GM12878 (cell line): ENCODE results near the gene DDX42. TPM values are rescaled to one million over a fixed set of nuclear protein-coding genes. Genes with fewer than 3 reads are reported as not detected.

Source experiments
- ASH2L ChIP-seq: fragments of 300-600, 200-600 bp; sonication (generic); IDR thresholded peaks from 2 replicates; pipeline ENCODE4 v1.6.1; 2017; ENCODE audit warnings: low read depth, mild to moderate bottlenecking, borderline replicate concordance
- BRCA1 ChIP-seq: IDR thresholded peaks from 2 replicates; pipeline ENCODE4 v1.6.1; 2011; ENCODE audit warnings: low read depth, low read length, improper control_type of control experiment
- CREB1 ChIP-seq: IDR thresholded peaks from 2 replicates; pipeline ENCODE4 v1.6.1; 2012; ENCODE audit warnings: low read depth, mild to moderate bottlenecking, inconsistent platforms
- DPF2 ChIP-seq: fragments of 450-650 bp; IDR thresholded peaks from 2 replicates; pipeline ENCODE4 v1.6.1; 2017; ENCODE audit warnings: mild to moderate bottlenecking
- JUND ChIP-seq: IDR thresholded peaks from 2 replicates; pipeline ENCODE4 v1.6.1; 2012; ENCODE audit warnings: low read depth, mild to moderate bottlenecking, low read length, improper control_type of control experiment, moderate library complexity
- LARP7 ChIP-seq: fragments of 450-650 bp; IDR thresholded peaks from 2 replicates; pipeline ENCODE4 v1.6.1; 2017; ENCODE audit warnings: mild to moderate bottlenecking
- NFYA ChIP-seq: IDR thresholded peaks from 2 replicates; pipeline ENCODE4 v1.6.1; 2011; ENCODE audit warnings: low read depth, mild to moderate bottlenecking, low read length, improper control_type of control experiment, borderline replicate concordance
- NRF1 ChIP-seq: conservative IDR thresholded peaks from 2 replicates; pipeline ENCODE4 v1.6.1; 2011; ENCODE audit warnings: mild to moderate bottlenecking, low read depth, low read length, improper control_type of control experiment
- PML ChIP-seq: IDR thresholded peaks from 2 replicates; pipeline ENCODE4 v1.6.1; 2012; ENCODE audit warnings: low read length, inconsistent platforms
- POLR2A ChIP-seq: IDR thresholded peaks from 2 replicates; pipeline ENCODE4 v1.6.1; 2011; ENCODE audit warnings: low read depth, mild to moderate bottlenecking, low read length
- POLR2AphosphoS5 ChIP-seq: IDR thresholded peaks from 2 replicates; pipeline ENCODE4 v1.6.1; 2011; ENCODE audit warnings: mild to moderate bottlenecking, low read length, inconsistent platforms
- RAD51 ChIP-seq: fragments of 450-650 bp; IDR thresholded peaks from 2 replicates; pipeline ENCODE4 v1.6.1; 2016; ENCODE audit warnings: moderate library complexity, mild to moderate bottlenecking, inconsistent platforms
- SMAD1 ChIP-seq: fragments of 450-650 bp; IDR thresholded peaks from 2 replicates; pipeline ENCODE4 v1.6.1; 2018; ENCODE audit warnings: mild to moderate bottlenecking, low read depth; ENCODE audit not compliant: partially characterized antibody
- SMC3 ChIP-seq: IDR thresholded peaks from 2 replicates; pipeline ENCODE4 v1.6.1; 2011; ENCODE audit warnings: low read length, improper control_type of control experiment, borderline replicate concordance
- TBL1XR1 ChIP-seq: IDR thresholded peaks from 2 replicates; pipeline ENCODE4 v1.6.1; 2012; ENCODE audit warnings: low read depth, low read length, improper control_type of control experiment
- ZNF274 ChIP-seq: IDR thresholded peaks from one replicate; pipeline ENCODE4 v1.8.0; 2011; ENCODE audit not compliant: insufficient read length, insufficient read depth
- polyA plus RNA-seq, 11 experiments: library from polyadenylated mRNA; depleted of rRNA in 4 of 11; unstranded in 6 of 11; stranded (reverse) in 5 of 11; fragments of >200 nt; fragmentation: Nextera tagmentation in 4 of 11; fragmentation: Illumina TruSeq in 1 of 11; extraction: Ambion mirVana in 4 of 11; extraction: Trizol in 1 of 11; gene quantifications; 1 replicate in 1 of 11; 2 replicates in 10 of 11; pipeline versions ENCODE4 v1.2.1 to v1.2.3, GENCODE V29; 2011 to 2016; ENCODE audit warnings: inconsistent platforms in 2 of 11, missing spikeins in 2 of 11, low read depth in 1 of 11
- total RNA-seq, 4 experiments: library from RNA; depleted of rRNA in 3 of 4; stranded (reverse); fragments of >200 nt in 3 of 4; fragmentation: Illumina TruSeq in 1 of 4; extraction: Trizol in 1 of 4; gene quantifications; 2 replicates each; pipeline versions ENCODE4 v1.2.1 to v1.2.3, GENCODE V29; 2013 to 2021
- TF ChIP-seq, protein P1 (sequence below): fragments of 450-650 bp; conservative IDR thresholded peaks from 2 replicates; pipeline ENCODE4 v1.6.1; 2017; ENCODE audit warnings: mild to moderate bottlenecking, moderate library complexity
- TF ChIP-seq, protein P2 (sequence below): IDR thresholded peaks from 2 replicates; pipeline ENCODE4 v1.6.1; 2012; ENCODE audit warnings: low read depth, low read length, improper control_type of control experiment
- TF ChIP-seq, protein P3 (sequence below): fragments of 450-650 bp; IDR thresholded peaks from 2 replicates; pipeline ENCODE4 v1.6.1; 2017; ENCODE audit warnings: mild to moderate bottlenecking, low read depth, inconsistent platforms; ENCODE audit not compliant: poor library complexity, severe bottlenecking
- TF ChIP-seq, protein P4 (sequence below): IDR thresholded peaks from 2 replicates; pipeline ENCODE4 v1.6.1; 2012; ENCODE audit warnings: low read length, inconsistent platforms
- TF ChIP-seq, protein P5 (sequence below): fragments of 450-650 bp; IDR thresholded peaks from 2 replicates; pipeline ENCODE4 v1.6.1; 2018; ENCODE audit warnings: mild to moderate bottlenecking, low read depth, moderate library complexity; ENCODE audit not compliant: partially characterized antibody

DDX42 gene
- total and polyA plus RNA-seq, 10 of the 15 experiments (the other 5 are each of a cell fraction or from before 2014, with no cell fraction given), result 14.6 to 147 (median 65.3) TPM

DNA sequence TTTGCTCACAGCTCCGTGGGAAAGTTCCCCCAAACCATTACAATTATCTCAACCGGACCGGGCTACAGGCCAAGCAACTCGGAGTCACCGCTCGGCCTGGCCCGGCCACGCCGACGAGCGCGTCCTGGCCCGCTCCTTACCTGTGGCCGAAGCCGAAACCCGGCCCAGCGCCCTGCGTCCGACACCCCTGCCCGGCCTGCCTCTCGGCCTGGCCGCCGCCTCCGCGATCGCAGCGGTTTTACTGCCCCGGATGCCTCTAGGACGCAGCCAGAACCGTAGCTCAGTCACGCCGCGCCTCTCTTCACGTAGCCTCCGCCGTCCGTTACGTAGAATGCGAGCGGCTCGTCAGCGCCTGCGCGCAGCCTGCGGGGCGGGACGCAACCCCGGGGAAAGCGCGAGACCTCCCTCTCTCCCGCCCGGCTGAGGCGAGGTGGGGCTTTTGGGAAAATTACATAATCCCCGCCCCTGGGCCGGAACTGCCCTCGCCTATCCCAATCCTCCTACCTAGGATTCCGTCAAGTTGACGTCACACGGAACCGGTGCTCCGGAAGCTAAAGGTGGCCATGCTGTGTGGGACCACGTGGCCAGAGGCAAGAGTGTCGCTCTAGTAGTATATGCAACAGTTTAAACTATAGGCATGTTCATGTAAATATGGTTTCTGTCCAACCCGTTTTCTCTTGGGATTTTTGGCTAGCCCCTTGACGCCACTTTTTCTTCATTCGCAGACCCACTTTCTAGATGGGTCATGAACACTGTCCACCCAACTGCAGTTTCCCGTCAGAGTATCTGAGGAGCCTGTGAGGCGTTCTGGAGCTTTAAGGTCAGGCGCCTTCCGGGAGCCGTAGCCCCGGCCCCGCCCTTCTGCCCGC is 464 bp upstream of the DDX42 start, which contains the start of gene CCDC47 (continued):
- TF ChIP-seq SMC3, result no peak
- TF ChIP-seq, protein P1, sequence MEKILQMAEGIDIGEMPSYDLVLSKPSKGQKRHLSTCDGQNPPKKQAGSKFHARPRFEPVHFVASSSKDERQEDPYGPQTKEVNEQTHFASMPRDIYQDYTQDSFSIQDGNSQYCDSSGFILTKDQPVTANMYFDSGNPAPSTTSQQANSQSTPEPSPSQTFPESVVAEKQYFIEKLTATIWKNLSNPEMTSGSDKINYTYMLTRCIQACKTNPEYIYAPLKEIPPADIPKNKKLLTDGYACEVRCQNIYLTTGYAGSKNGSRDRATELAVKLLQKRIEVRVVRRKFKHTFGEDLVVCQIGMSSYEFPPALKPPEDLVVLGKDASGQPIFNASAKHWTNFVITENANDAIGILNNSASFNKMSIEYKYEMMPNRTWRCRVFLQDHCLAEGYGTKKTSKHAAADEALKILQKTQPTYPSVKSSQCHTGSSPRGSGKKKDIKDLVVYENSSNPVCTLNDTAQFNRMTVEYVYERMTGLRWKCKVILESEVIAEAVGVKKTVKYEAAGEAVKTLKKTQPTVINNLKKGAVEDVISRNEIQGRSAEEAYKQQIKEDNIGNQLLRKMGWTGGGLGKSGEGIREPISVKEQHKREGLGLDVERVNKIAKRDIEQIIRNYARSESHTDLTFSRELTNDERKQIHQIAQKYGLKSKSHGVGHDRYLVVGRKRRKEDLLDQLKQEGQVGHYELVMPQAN, result peak; percentile 97
- peak; percentile 96 for TF ChIP-seq POLR2A
- 0 out of 2 replicates have a peak, but pooled peaks have one; percentile 50 for TF ChIP-seq ASH2L
- TF ChIP-seq POLR2AphosphoS5, result peak; percentile 88
- peak; percentile 98 for TF ChIP-seq RAD51
- TF ChIP-seq ZNF274, result no peak
- TF ChIP-seq SMAD1, result peak; percentile 85
- peak; percentile 58 for TF ChIP-seq NRF1
- TF ChIP-seq JUND, result no peak
- TF ChIP-seq LARP7, result peak; percentile 54; the same call in 1 of the 2 replicates
- TF ChIP-seq, protein P2, sequence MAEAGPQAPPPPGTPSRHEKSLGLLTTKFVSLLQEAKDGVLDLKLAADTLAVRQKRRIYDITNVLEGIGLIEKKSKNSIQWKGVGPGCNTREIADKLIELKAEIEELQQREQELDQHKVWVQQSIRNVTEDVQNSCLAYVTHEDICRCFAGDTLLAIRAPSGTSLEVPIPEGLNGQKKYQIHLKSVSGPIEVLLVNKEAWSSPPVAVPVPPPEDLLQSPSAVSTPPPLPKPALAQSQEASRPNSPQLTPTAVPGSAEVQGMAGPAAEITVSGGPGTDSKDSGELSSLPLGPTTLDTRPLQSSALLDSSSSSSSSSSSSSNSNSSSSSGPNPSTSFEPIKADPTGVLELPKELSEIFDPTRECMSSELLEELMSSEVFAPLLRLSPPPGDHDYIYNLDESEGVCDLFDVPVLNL, result peak; percentile 68
- peak; percentile 70 for TF ChIP-seq BRCA1
- TF ChIP-seq, protein P3, sequence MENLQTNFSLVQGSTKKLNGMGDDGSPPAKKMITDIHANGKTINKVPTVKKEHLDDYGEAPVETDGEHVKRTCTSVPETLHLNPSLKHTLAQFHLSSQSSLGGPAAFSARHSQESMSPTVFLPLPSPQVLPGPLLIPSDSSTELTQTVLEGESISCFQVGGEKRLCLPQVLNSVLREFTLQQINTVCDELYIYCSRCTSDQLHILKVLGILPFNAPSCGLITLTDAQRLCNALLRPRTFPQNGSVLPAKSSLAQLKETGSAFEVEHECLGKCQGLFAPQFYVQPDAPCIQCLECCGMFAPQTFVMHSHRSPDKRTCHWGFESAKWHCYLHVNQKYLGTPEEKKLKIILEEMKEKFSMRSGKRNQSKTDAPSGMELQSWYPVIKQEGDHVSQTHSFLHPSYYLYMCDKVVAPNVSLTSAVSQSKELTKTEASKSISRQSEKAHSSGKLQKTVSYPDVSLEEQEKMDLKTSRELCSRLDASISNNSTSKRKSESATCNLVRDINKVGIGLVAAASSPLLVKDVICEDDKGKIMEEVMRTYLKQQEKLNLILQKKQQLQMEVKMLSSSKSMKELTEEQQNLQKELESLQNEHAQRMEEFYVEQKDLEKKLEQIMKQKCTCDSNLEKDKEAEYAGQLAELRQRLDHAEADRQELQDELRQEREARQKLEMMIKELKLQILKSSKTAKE, result peak; percentile 45
- TF ChIP-seq, protein P4, sequence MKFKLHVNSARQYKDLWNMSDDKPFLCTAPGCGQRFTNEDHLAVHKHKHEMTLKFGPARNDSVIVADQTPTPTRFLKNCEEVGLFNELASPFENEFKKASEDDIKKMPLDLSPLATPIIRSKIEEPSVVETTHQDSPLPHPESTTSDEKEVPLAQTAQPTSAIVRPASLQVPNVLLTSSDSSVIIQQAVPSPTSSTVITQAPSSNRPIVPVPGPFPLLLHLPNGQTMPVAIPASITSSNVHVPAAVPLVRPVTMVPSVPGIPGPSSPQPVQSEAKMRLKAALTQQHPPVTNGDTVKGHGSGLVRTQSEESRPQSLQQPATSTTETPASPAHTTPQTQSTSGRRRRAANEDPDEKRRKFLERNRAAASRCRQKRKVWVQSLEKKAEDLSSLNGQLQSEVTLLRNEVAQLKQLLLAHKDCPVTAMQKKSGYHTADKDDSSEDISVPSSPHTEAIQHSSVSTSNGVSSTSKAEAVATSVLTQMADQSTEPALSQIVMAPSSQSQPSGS, result peak; percentile 87
- TF ChIP-seq TBL1XR1, result peak; percentile 0; the same call in 1 of the 2 replicates
- TF ChIP-seq DPF2, result peak; percentile 59
- TF ChIP-seq NFYA, result no peak
- TF ChIP-seq, protein P5, sequence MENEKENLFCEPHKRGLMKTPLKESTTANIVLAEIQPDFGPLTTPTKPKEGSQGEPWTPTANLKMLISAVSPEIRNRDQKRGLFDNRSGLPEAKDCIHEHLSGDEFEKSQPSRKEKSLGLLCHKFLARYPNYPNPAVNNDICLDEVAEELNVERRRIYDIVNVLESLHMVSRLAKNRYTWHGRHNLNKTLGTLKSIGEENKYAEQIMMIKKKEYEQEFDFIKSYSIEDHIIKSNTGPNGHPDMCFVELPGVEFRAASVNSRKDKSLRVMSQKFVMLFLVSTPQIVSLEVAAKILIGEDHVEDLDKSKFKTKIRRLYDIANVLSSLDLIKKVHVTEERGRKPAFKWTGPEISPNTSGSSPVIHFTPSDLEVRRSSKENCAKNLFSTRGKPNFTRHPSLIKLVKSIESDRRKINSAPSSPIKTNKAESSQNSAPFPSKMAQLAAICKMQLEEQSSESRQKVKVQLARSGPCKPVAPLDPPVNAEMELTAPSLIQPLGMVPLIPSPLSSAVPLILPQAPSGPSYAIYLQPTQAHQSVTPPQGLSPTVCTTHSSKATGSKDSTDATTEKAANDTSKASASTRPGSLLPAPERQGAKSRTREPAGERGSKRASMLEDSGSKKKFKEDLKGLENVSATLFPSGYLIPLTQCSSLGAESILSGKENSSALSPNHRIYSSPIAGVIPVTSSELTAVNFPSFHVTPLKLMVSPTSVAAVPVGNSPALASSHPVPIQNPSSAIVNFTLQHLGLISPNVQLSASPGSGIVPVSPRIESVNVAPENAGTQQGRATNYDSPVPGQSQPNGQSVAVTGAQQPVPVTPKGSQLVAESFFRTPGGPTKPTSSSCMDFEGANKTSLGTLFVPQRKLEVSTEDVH, result peak; percentile 91
- TF ChIP-seq PML, result peak; percentile 98
- TF ChIP-seq CREB1, result peak; percentile 99
